Measurements from ENCODE around the gene COA7.

DNA sequence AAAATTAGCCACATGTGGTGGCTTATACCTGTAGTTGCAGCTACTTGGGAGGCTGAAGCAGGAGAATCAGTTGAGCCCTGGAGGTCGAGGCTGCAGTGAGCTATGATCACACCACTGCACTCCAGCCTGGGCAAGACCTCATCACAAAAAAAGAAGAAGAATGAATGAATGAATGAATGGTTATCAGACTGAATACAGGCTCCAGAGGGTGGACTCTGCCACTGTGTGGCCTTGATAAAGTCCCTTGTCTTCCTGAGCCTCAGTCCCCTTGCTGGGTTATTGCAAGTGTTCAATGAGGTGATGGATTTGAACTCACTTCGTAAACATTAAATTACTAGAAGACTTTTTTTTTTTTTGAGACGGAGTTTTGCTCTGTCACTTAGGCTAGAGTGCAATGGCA, 40.4 kb downstream of the COA7 start:
- TF ChIP-seq GABPA (IDR thresholded peaks at IDR 0.05 in 1 of 2, conservative IDR thresholded peaks at IDR 0.05 in 1 of 2) (no peak), EGR1 (IDR thresholded peaks at IDR 0.05; ENCODE audit: low read depth in 2 of 2) (no peak), RAD21 (IDR thresholded peaks at IDR 0.05) (no peak), YY1 (IDR thresholded peaks at IDR 0.05) (no peak), FOXA2 (IDR thresholded peaks at IDR 0.05) (no peak), JUND (IDR thresholded peaks at IDR 0.05) (no peak), RXRA (IDR thresholded peaks at IDR 0.05) (no peak), FOXA1 (IDR thresholded peaks at IDR 0.05) (no peak), SP1 (IDR thresholded peaks at IDR 0.05) (no peak)
- TF ChIP-seq, protein P1, sequence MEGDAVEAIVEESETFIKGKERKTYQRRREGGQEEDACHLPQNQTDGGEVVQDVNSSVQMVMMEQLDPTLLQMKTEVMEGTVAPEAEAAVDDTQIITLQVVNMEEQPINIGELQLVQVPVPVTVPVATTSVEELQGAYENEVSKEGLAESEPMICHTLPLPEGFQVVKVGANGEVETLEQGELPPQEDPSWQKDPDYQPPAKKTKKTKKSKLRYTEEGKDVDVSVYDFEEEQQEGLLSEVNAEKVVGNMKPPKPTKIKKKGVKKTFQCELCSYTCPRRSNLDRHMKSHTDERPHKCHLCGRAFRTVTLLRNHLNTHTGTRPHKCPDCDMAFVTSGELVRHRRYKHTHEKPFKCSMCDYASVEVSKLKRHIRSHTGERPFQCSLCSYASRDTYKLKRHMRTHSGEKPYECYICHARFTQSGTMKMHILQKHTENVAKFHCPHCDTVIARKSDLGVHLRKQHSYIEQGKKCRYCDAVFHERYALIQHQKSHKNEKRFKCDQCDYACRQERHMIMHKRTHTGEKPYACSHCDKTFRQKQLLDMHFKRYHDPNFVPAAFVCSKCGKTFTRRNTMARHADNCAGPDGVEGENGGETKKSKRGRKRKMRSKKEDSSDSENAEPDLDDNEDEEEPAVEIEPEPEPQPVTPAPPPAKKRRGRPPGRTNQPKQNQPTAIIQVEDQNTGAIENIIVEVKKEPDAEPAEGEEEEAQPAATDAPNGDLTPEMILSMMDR (IDR thresholded peaks at IDR 0.05; ENCODE audit: low read depth, low read length, missing input control), result no peak
- TF ChIP-seq, protein P2, sequence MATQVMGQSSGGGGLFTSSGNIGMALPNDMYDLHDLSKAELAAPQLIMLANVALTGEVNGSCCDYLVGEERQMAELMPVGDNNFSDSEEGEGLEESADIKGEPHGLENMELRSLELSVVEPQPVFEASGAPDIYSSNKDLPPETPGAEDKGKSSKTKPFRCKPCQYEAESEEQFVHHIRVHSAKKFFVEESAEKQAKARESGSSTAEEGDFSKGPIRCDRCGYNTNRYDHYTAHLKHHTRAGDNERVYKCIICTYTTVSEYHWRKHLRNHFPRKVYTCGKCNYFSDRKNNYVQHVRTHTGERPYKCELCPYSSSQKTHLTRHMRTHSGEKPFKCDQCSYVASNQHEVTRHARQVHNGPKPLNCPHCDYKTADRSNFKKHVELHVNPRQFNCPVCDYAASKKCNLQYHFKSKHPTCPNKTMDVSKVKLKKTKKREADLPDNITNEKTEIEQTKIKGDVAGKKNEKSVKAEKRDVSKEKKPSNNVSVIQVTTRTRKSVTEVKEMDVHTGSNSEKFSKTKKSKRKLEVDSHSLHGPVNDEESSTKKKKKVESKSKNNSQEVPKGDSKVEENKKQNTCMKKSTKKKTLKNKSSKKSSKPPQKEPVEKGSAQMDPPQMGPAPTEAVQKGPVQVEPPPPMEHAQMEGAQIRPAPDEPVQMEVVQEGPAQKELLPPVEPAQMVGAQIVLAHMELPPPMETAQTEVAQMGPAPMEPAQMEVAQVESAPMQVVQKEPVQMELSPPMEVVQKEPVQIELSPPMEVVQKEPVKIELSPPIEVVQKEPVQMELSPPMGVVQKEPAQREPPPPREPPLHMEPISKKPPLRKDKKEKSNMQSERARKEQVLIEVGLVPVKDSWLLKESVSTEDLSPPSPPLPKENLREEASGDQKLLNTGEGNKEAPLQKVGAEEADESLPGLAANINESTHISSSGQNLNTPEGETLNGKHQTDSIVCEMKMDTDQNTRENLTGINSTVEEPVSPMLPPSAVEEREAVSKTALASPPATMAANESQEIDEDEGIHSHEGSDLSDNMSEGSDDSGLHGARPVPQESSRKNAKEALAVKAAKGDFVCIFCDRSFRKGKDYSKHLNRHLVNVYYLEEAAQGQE (IDR thresholded peaks at IDR 0.05), result no peak
- TF ChIP-seq, protein P3, sequence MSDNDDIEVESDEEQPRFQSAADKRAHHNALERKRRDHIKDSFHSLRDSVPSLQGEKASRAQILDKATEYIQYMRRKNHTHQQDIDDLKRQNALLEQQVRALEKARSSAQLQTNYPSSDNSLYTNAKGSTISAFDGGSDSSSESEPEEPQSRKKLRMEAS (IDR thresholded peaks at IDR 0.05), result no peak
- TF ChIP-seq, protein P4, sequence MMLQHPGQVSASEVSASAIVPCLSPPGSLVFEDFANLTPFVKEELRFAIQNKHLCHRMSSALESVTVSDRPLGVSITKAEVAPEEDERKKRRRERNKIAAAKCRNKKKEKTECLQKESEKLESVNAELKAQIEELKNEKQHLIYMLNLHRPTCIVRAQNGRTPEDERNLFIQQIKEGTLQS (IDR thresholded peaks at IDR 0.05), result no peak
- TF ChIP-seq, protein P5, sequence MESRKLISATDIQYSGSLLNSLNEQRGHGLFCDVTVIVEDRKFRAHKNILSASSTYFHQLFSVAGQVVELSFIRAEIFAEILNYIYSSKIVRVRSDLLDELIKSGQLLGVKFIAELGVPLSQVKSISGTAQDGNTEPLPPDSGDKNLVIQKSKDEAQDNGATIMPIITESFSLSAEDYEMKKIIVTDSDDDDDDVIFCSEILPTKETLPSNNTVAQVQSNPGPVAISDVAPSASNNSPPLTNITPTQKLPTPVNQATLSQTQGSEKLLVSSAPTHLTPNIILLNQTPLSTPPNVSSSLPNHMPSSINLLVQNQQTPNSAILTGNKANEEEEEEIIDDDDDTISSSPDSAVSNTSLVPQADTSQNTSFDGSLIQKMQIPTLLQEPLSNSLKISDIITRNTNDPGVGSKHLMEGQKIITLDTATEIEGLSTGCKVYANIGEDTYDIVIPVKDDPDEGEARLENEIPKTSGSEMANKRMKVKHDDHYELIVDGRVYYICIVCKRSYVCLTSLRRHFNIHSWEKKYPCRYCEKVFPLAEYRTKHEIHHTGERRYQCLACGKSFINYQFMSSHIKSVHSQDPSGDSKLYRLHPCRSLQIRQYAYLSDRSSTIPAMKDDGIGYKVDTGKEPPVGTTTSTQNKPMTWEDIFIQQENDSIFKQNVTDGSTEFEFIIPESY (IDR thresholded peaks at IDR 0.05), result no peak
